ENCODE data around the gene CHCHD10. TPM values are rescaled to one million over a fixed set of nuclear protein-coding genes. Genes with fewer than 3 reads are reported as not detected.

CHCHD10 gene
- total RNA-seq, 1 experiment from 2014 or later, result 0.46 TPM

- DNase-seq (ENCODE audit: low read depth), result no peak
These were observed 5.8 kb upstream of the CHCHD10 start for GRCh38 chr22:23773483-23774113.

GRCh38 chr22:23772649-23773473, 5.1 kb upstream of the CHCHD10 start, which contains the start of gene MMP11:
Gene MMP11, plus strand, starts transcription at chr22:23772849. Its CDS starts 22 bp downstream, at chr22:23772871.
- DNase-seq (ENCODE audit: low read depth), result peak; percentile 39

- no peak for DNase-seq (ENCODE audit: low read depth)
These were observed 4.5 kb upstream of the CHCHD10 start for GRCh38 chr22:23772315-23772648.

DNA sequence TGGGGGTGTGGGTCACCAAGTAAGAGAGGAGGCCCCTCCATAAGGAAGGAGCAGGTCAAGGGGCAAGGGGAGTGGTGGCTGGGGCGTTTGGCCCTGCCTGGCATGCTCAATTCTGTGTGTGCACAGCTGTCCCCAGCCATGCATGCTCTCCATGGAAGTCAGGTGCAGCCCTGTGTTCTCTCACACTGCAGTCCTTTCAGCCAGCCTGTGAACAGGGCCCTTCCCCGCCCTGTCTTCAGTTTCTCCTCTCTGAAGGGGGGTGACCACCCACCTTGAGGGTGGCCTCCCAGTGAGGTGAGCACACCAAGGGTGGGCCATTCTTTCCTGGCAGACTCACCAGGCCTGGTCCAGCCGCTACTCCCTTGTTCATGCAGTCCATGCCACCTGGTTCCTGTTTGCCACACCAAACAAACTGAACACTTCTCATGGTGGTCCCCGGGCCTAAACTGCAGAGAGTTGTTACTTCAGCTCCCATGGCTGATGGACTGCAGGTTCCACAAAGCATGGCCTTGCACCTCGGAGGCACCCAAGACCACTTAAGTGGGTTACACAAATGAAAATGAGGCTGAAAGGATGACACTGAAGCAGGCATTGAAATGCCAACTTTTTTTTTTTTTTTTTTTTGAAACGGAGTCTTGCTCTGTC, 1.7 kb upstream of the CHCHD10 start:
- DNase-seq (ENCODE audit: low read depth), result no peak

DNA sequence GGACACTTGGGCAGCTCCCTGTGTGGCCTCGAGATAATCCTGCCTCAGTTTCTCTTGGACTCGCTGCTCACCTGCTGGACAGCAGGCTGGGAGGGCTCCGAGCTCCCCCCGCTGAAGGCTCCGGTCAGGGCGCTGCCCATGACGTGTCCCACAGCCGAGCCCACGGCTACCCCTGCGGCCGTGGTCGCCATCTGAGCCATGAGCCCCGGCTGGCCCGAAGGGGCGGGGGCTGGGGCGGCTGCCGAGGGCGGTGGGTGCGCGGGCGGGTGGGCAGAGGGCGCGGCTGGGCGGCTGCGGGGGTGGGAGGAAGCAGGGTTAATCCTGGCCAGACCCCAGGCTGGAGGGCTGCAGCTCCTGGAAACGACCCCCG, 484 bp downstream of the CHCHD10 start:
- DNase-seq (ENCODE audit: low read depth), result no peak

DNA sequence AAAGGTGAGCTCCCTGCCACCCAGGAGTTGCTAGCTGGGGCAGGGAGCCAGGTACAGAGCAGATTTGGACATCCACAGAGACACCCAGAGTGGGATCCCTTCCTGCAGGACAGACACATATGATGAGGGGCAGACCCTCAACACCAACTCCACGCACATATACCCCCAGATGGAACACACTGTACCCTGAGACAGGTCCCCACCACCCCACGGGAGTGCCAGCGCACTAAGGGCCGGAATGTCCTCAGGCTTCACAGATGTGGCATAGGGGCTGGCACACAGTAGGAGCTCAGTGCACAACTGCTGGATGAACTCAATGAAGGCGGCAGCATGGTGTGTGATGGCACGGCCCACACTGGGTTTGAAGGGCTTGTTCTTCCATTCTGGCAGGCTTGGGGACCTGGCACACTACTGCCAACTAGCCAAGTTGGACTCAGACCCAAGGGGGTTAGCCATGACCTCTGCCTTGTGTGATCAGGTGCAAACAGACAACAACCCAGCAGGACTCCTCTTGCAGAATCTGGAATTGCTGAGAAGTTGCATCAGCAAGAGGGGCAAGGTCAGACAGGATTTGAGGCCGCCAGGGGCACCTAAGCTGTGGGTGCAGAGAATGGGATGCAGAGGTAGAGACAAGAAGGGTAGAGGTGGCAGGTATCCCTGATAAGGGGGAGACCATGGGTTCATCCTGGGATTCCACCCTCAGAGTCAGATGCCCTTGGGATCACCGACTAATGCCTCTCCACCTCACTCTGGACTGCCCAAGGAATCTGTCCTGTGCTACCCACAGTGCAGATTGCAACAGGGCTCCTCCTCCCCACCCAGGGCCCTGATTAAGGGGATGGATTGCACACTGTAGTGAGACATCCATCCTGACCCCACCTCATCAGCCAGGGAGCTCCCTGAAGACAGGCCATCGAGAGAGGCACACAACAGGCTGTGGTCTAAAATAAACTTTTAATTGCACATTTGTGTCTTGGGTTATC, 2.6 kb downstream of the CHCHD10 start:
- no peak for DNase-seq (ENCODE audit: low read depth)

DNA sequence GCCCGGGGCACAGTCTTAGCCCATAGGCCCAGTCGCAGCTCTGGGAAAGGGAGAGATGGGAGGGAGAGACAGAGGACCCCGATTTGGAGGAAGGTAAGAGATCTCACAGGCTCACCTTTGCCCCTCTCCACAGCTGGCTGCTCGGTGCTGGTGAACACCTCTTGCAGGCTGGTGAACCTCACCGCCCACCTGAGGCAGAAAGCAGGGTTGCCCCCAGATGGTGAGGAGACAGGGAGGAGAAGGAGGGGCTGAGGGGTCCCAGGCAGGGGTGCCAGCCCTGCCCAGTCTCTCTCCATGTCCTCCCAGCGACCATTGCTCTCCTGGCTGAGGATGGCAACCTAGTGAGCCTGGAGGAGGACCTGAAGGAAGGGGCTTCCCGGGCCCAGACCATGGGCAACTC, 3.8 kb downstream of the CHCHD10 start:
- DNase-seq (ENCODE audit: low read depth), result no peak

DNA sequence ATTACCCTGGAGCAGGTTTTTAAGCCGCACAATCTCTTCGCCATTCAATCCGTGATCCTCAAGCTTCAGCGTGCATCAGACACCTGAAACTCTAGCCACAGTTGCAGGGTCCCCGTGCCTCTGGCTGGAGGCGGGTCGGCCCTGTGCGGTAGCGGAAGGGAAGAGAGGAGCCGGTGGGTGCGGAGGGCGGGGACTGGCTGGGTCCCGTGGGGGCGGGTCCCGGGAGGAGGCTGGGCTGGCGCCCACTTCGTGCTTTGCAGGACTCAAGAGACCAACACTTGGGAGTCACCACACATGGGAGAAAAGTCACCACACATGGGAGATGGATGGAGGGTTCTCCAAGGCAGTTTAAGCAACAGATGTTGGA, 4.2 kb downstream of the CHCHD10 start:
- no peak for DNase-seq (ENCODE audit: low read depth)

GRCh38 chr22:23762842-23763578, 4.8 kb downstream of the CHCHD10 start, which contains the start of gene C22orf15:
Gene C22orf15, plus strand, starts transcription at chr22:23762990. Its CDS starts 317 bp downstream, at chr22:23763307.
- DNase-seq (ENCODE audit: low read depth), result no peak

GRCh38 chr22:23760056-23760455, 7.7 kb downstream of the CHCHD10 start:
- no peak for DNase-seq (ENCODE audit: low read depth)

DNA sequence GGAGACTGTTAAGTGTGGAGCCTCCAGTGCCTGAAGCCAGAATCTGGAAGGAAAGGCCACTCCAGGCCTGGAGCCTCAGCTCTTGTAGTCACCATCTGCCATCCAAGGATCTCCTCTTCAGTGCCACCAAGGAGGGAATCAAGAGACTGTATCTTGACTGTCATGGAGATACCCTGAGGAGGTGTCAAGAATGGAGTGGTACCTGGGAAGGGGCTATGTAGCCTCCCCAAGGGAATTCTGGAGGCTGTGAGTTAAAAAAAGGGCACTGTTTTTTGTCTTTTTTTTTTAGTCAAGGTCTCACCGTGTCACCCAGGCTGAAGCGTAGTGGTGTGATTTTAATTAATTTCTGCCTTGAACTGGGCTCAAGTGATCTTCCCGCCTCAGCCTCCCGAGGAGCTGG, 8.2 kb downstream of the CHCHD10 start:
- no peak for DNase-seq (ENCODE audit: low read depth)

- DNase-seq (ENCODE audit: low read depth), result no peak
These were observed 10.9 kb downstream of the CHCHD10 start for GRCh38 chr22:23756891-23757290.

GRCh38 chr22:23755711-23756110, 12.1 kb downstream of the CHCHD10 start:
- no peak for DNase-seq (ENCODE audit: low read depth)

DNA sequence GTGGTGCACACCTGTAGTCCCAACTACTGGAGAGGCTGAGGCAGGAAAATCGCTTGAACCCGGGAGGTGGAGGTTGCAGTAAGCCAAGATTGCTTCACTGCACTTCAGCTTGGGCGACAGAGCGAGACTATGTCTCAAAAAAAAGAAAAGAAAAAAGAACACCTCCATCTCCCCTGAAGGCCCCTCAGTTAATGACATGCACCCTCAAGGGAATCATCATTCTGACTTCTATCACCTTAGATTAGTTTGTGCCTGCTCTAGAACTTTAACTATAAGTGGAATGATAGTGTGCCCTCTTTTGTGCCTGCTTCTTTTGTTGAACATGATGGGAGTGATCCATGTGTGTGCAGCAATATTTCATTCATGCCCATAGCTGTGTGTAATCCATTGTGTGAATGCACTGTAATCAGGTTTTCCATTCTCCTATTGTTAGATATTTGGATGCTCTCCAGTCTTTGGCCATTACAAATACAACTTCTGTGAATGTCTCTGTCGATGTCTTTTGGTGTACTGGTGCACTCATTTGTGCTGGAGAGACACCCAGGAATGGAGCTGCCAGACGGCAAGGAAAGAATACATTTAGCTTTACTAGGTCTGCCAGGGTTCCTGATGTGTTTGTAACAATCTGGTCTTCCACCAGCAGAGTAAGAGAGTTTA, 12.7 kb downstream of the CHCHD10 start:
- no peak for DNase-seq (ENCODE audit: low read depth)

GRCh38 chr22:23754220-23754919, 13.4 kb downstream of the CHCHD10 start, which contains the start of gene VPREB3:
Gene VPREB3, minus strand, starts transcription at chr22:23754425. Its CDS starts 62 bp downstream, at chr22:23754363.
- no peak for DNase-seq (ENCODE audit: low read depth)

DNA sequence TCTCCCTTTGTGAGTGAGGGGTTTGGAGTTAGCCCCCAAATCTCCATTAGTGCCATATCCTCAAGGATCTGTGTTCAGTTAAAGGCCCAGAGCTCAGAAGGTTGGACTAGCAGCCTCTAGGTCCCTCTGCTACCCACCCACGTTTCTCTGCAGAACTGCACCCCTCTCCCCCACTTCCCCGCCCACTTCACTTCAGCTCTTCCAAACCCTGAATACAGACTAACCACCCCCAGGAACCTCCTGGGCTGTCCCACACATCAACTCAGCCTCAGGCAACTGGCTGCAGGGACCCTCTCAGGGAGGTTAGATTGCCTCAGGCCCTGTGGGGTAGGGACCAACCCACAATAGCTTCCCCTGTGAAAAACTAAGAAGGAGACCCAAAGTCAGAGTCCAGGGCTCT, 14.4 kb downstream of the CHCHD10 start:
- no peak for DNase-seq (ENCODE audit: low read depth)

- no peak for DNase-seq (ENCODE audit: low read depth)
These were observed 15.0 kb downstream of the CHCHD10 start for GRCh38 chr22:23752750-23753149.

GRCh38 chr22:23752090-23752691, 15.6 kb downstream of the CHCHD10 start:
- DNase-seq (ENCODE audit: low read depth), result no peak

DNA sequence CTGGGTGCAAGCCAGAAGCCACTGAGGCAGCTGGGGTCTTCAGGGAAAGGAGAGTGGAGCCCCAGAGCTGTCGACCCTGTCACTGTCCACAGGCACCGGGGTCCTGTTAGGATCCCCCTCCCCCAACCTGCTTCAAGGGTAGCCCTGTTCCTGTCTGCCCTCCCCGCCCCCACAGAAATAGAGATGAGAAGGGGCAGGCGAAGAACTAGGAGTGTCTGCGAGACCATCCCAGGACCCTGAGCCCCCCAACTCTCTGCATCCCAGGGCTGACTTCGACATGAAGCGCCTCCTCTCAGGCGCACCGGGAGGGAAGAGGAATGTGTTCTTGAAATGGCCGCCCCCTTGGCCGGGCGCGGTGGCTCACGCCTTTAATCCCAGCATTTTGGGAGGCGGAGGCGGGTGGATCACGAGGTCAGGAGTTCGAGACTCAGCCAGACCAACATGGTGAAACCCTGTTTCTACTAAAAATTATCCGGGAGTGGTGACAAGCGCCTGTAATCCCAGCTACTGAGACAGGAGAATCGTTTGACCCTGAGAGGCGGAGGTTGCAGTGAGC, 16.3 kb downstream of the CHCHD10 start:
- DNase-seq (ENCODE audit: low read depth), result no peak

Measured in LHCN-M2 (cell line).